Peyer's patch (tissue), 4 donors: ENCODE results near the gene BICRA. TPM values are rescaled to one million over a fixed set of nuclear protein-coding genes. Genes with fewer than 3 reads are reported as not detected.

ENCODE experiments used
- DNase-seq, 3 donors: peaks; one replicate each; pipeline ENCODE4 v3.0.0-alpha.2; 2017 to 2019
- H3K27ac ChIP-seq, 4 donors: fragments of 200-600 bp; sonication (generic); one replicate each; pipeline ENCODE4 v1.5.1; 2016 to 2019
- H3K27me3 ChIP-seq, 2 donors: fragments of 200-600 bp; sonication (generic); one replicate each; pipeline ENCODE4 v1.5.1; 2019
- H3K36me3 ChIP-seq, 3 donors: fragments of 200-600 bp; sonication (generic); one replicate each; pipeline ENCODE4 v1.5.1; 2016 to 2019
- H3K4me1 ChIP-seq, 4 donors: fragments of 200-600 bp; sonication (generic); one replicate each; pipeline ENCODE4 v1.5.1; 2016 to 2019
- H3K4me3 ChIP-seq, 4 donors: fragments of 200-600 bp; sonication (generic); 1 replicate in 3 of 4; 2 replicates in 1 of 4; pipeline ENCODE4 v1.5.1; 2016 to 2019; ENCODE audit warnings: mild to moderate bottlenecking in 1 of 4
- H3K9me3 ChIP-seq, 4 donors: fragments of 200-600 bp; sonication (generic); one replicate each; pipeline ENCODE4 v1.5.1; 2016 to 2019; ENCODE audit warnings: mild to moderate bottlenecking in 1 of 4
- CTCF ChIP-seq, 6 experiments: fragments of 450-650 bp in 4 of 6; fragments of 200-600 bp in 2 of 6; sonication (generic) in 1 of 6; IDR thresholded peaks; one replicate each; pipeline ENCODE4 v1.5.1; 2017 to 2019; ENCODE audit warnings: antibody characterized with exemption in 6 of 6, mild to moderate bottlenecking in 3 of 6, moderate library complexity in 1 of 6
- POLR2A ChIP-seq, 2 donors: fragments of 450-650 bp; IDR thresholded peaks; one replicate each; pipeline ENCODE4 v1.5.1; 2017; ENCODE audit warnings: antibody characterized with exemption in 2 of 2, mild to moderate bottlenecking in 2 of 2, moderate library complexity in 2 of 2
- total RNA-seq, 4 donors: library from RNA; depleted of rRNA; stranded (reverse); fragments of >200 nt; gene quantifications; one replicate each; pipeline ENCODE4 v1.1.0, GENCODE V29; 2016

The BICRA gene
- total RNA-seq, 4 donors from 2014 or later, result 8.2 to 14.9 (median 13.3) TPM

DNA sequence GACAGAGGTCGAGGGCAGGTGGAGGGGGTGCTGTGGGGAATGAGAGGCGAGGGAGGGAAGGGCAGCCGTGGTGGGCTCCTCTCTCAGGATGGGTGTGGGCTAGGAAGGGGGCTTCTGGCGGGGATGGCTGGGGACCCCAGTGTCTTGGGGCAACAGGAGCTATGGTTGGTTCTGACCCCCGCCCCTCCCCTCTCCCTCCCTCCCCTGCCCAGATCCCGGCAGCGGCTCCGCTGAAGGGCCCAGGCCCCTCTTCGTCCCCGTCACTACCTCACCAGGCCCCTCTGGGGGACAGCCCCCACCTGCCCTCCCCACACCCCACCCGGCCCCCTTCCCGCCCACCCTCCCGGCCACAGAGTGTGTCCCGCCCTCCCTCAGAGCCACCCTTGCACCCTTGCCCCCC lies 85.0 kb downstream of the BICRA start:
- Histone ChIP-seq H3K4me3 (no peak overlapping the region), H3K27me3 (no peaks in the 10 kb centered on the region), H3K27ac (no peak overlapping the region), H3K36me3 (peaks cover 0 to 30% (median 0%) of the 10 kb centered on the region in 3 donors), H3K9me3 (no peaks in the 10 kb centered on the region), H3K4me1 (no peaks in the 10 kb centered on the region)
- no peak for DNase-seq
- TF ChIP-seq CTCF (IDR thresholded peaks at IDR 0.05) (no peak), POLR2A (IDR thresholded peaks at IDR 0.05) (no peak)

DNA sequence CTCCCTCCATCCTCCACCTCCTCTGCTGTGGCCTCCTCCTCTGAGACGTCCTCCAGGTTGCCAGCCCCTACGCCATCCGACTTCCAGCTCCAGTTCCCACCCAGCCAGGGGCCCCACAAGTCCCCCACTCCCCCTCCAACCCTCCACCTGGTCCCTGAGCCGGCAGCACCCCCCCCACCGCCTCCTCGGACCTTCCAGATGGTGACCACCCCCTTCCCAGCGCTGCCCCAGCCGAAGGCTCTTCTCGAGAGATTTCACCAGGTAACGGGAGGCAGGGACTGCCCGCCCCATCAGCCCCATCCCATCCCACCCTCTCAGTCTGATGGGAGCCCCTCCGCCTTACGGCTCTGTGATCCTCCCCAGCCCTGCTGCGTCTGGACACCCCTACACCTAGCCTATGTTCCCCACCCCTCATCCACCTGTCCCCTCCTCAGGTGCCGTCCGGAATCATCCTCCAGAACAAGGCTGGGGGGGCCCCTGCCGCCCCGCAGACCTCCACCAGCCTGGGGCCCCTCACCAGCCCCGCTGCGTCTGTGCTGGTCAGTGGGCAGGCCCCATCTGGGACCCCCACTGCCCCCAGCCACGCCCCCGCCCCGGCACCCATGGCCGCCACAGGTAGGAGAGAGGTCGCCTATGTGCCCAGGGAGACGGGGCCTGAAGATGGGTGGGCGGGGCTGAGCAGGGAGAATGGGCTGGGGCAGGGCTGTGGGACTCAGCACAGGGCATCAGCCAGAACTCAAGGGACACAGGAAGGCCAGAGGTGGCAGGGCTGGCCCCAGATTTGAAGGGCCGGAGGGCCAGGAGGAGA lies 85.7 kb downstream of the BICRA start:
- Histone ChIP-seq H3K9me3 (no peaks in the 10 kb centered on the region), H3K4me3 (no peak overlapping the region), H3K27ac (no peak overlapping the region), H3K27me3 (no peaks in the 10 kb centered on the region), H3K4me1 (no peaks in the 10 kb centered on the region), H3K36me3 (peaks cover 0 to 37% (median 0%) of the 10 kb centered on the region in 3 donors)
- TF ChIP-seq POLR2A (IDR thresholded peaks at IDR 0.05) (no peak), CTCF (IDR thresholded peaks at IDR 0.05) (no peak)
- no peak for DNase-seq

DNA sequence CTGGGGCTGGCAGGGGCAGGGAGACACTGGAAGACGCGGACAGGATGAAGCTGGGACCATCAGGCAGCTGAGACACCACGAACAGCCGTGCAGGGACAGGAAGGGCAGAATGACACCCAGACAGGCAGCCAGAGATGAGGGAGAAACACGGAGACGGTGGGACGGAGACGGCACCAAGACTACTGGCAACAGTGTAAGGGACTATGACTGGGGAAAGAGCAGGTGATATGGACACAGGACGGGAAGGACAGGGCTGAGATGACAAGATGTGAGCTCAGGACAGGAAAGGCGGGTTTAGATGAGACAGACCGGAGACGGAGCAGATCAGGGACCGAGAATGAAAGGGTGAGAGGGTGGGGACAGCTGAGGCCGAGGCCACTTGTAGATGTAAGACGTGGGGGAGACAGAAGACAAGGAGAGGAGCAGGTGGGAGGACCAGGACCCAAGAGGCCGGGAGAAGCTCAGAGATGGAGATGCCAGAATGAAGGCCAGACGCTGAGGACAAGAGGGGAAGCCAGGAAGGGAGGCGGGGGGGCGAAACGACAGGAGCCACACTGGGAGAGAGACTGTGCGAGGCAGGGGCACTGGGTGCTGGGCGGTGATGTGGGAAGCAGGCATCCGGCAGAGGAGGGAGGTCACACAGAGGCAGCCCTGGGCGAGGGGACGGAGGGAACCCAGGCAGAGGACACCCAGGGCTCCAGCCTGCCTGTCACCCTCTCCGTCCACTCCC lies 86.8 kb downstream of the BICRA start:
- H3K36me3 ChIP-seq, result peaks cover 0 to 42% (median 0%) of the 10 kb centered on the region in 3 donors
- H3K27ac ChIP-seq, result no peak overlapping the region
- H3K4me3 ChIP-seq, result no peak overlapping the region
- no peaks in the 10 kb centered on the region for H3K9me3 ChIP-seq
- no peaks in the 10 kb centered on the region for H3K27me3 ChIP-seq
- DNase-seq, result no peak
- H3K4me1 ChIP-seq, result no peaks in the 10 kb centered on the region
- TF ChIP-seq POLR2A (IDR thresholded peaks at IDR 0.05) (no peak), CTCF (IDR thresholded peaks at IDR 0.05) (no peak)

- H3K27ac ChIP-seq, result no peak overlapping the region
- no peaks in the 10 kb centered on the region for H3K9me3 ChIP-seq
- H3K4me1 ChIP-seq, result no peaks in the 10 kb centered on the region
- peaks cover 0 to 43% (median 0%) of the 10 kb centered on the region in 3 donors for H3K36me3 ChIP-seq
- no peak for DNase-seq
- H3K4me3 ChIP-seq, result no peak overlapping the region
- H3K27me3 ChIP-seq, result no peaks in the 10 kb centered on the region
- TF ChIP-seq POLR2A (IDR thresholded peaks at IDR 0.05), result no peak
- no peak for TF ChIP-seq CTCF (IDR thresholded peaks at IDR 0.05)
Observed at GRCh38 chr19:47696635-47697034, 87.7 kb downstream of the BICRA start.

GRCh38 chr19:47697863-47698609 lies 89.1 kb downstream of the BICRA start:
- Histone ChIP-seq H3K27me3 (no peaks in the 10 kb centered on the region), H3K9me3 (no peaks in the 10 kb centered on the region), H3K36me3 (peaks cover 0 to 48% (median 0%) of the 10 kb centered on the region in 3 donors), H3K4me3 (no peak overlapping the region), H3K27ac (peak overlapping the region in 2 of 4 donors; percentile 9 to 55), H3K4me1 (no peaks in the 10 kb centered on the region)
- peak; percentile 73 to 99 (median 96) for TF ChIP-seq CTCF (IDR thresholded peaks at IDR 0.05)
- TF ChIP-seq POLR2A (IDR thresholded peaks at IDR 0.05), result no peak
- DNase-seq, result peak; percentile 39 to 85 (median 81)
